Limb (tissue), 2 donors: Measurements from ENCODE around the gene MGST3.
A peak's percentile ranks its signal among the peaks of the same experiment; 100 is the strongest.
"Not testable (repeated sequence)": the region's sequence is repeated elsewhere in the genome, so short reads cannot be mapped to it uniquely, and the experiment has no call there.

Experiments used
- DNase-seq, 2 donors: peaks; one replicate each; pipeline ENCODE4 v3.0.0-alpha.2; 2016; ENCODE audit errors: extremely low spot score in 2 of 2

The MGST3 gene

GRCh38 chr1:165629151-165629550 lies 1.9 kb upstream of the MGST3 start:
- DNase-seq, result no peak

GRCh38 chr1:165629848-165630628 lies 996 bp upstream of the MGST3 start:
- DNase-seq, result no peak

DNA sequence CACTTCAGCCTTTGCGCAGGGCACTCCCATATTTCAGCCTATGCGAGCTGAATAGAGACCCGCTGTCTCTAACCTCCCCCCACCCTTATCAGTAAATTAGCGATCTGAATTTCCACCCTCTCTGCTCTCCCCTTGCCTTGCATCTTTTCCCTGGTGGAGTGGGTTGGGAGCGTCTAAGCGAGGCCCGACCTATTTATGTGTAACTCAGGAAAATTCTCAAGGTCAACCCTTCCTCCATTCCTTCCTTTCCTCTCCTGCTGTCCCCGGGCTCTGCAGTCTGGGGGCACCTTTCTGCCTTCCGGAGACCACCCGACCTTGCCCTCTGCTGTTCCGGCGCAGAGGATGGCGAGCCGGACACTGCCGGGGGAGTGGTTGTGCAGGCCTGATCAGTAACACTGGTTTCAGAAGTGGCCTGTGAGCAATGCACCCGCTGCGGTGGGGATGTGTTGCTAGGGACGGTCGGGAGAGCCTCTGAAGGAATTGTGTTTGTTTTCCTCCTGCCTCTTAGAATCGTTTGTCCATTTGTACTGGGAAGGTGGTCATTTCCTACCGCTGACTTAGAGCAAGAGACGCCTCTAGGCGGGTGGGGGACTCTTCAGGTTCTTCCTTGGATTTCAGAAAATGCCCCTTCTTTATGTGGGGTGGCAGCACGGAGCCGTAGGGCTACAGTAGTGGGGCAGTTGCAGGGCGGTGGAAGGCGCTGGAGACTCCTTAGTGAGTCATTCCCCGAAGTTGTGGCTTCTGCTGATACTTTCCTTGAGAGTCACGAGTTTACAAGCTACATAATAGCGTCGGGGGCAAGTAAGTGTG lies 513 bp downstream of the MGST3 start:
- DNase-seq, result peak in 1 of 2 donors; percentile 62

DNA sequence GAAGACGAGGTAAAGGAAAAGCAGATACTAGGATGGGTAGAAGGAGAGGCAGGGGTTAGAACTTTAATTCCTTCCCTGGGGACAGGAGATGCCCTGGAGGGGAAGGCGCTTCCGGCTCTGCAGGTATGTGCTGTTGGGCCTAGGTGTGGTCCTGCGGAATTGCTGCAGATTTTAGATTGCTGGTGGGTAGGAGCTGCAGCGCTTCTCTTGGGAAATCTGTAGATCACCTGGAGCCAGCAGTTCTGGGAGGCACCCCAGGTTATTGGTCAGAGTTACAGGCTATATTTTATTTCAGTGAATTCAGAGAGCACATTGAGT lies 1.1 kb downstream of the MGST3 start:
- peak in 1 of 2 donors; percentile 29 for DNase-seq

DNA sequence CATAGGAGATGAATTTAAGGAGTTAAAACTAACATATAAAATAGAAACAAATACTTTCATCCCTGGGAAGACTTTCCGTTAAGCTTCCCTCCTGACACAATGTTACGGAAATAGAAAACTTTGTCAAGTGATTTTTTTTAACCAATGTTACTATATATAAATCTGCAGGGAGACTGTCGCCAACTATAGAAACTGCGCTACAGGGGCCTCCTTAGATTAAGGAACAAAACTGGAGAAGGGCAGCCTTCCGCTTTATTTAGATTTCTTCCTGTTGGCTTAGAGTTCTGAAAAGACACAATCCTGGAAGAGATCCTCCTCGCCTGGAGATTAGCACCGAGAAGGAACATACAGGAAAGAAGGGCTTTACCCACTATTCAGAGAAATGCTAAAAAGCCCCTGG lies 1.5 kb downstream of the MGST3 start:
- no peak for DNase-seq

GRCh38 chr1:165633614-165634013 lies 2.6 kb downstream of the MGST3 start:
- no peak for DNase-seq

DNA sequence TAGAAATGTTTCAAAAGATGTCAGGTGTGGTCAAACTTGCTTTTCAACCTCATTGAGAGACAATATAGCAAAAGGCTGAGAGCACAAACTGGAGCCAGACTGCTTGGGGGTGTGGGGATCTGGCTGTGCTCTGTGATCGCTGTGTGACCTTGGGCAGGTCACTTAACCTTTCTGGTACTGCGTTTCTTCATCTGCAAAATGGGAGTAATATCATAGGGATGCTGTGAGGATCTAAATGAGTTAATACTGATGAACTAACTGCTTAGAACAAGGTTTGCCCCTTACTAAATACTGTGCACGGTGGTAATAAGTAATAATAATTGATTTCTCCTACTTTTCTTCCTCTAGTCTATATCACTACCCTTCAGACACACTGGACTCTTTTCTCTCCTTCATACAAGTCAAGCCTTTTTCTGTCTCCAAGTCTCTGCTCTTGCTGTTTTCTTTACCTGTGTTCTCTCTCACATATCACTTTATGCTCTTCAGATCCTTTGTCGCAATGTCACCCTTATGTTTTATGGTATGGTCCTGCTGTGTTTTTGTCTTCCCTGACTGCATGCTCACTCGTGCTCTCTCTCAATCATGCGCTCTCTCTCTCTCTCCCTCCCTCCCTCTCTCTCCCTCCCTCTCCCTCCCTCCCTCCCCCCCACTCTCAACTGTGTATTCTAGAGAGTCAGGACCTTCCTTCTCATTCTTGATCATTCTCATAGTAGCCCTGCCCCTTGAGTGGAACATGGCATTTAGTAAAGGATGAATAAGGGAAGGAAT lies 3.3 kb downstream of the MGST3 start:
- no peak for DNase-seq

DNA sequence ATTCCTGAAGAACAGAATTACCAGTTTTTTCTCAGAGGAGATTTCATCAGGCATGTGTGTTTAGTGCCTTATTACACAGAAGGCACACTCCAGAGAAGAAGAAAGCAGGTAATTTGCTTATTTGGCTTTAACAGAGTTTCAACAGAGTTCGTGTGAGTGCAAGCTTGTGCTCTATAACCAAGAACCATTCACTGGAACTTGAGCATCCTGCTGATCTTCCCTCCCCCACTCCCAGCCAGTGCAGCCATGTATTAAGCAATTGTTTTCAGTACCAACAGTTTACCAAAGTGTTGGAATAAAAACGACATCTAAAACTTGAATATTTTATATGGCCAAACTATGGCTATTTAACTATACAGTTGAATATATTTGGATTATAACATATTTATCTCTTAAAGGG lies 4.3 kb downstream of the MGST3 start:
- no peak for DNase-seq

- no peak for DNase-seq
Measured at GRCh38 chr1:165635823-165636222, 4.8 kb downstream of the MGST3 start.

- DNase-seq, result no peak
Measured at GRCh38 chr1:165637427-165637826, 6.4 kb downstream of the MGST3 start.

GRCh38 chr1:165638211-165638610 lies 7.2 kb downstream of the MGST3 start:
- DNase-seq, result not testable (repeated sequence)

- no peak for DNase-seq
Measured at GRCh38 chr1:165639821-165640623, 9.0 kb downstream of the MGST3 start.

DNA sequence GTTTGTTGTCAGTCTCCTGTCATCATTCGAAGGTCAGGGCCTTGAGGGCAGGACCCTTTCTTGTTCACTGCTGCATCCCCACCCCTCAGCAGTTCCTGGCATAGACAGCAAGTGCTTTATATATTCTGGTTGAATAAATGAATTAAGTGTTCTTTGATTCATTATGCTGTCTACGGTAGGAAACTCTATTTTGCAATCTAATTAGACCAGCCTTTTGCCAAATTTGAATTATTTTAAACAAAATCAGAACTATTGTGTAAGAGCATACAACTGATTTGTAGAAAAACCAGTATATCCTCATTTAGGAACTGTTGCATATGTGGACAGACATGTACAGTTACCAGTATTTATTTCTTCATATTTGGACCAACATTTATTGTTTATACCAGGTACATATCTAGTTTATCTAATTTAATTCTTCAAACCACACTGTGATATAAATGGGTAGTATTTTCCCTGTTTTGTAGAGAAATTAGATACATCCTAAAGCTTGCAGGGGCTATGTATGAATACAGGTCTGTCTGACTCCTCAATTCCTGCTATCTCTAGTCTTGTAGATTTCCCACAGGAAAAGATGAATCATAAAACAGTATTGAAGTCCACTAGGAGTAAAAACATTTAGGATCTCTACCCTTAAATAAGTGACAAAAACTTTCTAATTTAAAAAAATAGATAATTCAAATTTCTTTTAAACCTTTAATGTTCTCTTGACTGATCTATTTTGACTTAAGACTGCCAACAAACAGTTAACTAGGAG lies 10.4 kb downstream of the MGST3 start:
- DNase-seq, result no peak

- no peak for DNase-seq
Measured at GRCh38 chr1:165644064-165644735, 13.2 kb downstream of the MGST3 start.

GRCh38 chr1:165645654-165646366 lies 14.8 kb downstream of the MGST3 start:
- DNase-seq, result no peak

DNA sequence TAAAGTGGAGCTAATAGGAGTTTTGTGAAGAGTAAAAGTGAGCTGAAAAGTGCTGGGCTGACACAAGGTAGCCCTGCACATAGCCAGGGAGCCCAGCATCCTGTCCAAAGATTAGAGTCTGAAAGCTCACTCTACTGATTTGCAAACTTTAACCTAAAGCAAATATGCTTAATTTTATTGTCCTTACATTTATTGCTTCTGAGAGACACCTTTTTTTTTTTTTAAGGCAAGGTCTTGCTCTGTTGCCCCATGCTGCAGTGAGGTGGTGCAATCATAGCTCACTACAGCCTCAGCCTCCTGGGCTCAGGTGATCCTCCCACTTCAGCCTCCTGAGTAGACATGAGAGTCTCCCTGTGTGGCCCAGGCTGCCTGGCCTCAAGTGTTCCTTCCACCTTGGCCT lies 16.5 kb downstream of the MGST3 start:
- DNase-seq, result no peak

DNA sequence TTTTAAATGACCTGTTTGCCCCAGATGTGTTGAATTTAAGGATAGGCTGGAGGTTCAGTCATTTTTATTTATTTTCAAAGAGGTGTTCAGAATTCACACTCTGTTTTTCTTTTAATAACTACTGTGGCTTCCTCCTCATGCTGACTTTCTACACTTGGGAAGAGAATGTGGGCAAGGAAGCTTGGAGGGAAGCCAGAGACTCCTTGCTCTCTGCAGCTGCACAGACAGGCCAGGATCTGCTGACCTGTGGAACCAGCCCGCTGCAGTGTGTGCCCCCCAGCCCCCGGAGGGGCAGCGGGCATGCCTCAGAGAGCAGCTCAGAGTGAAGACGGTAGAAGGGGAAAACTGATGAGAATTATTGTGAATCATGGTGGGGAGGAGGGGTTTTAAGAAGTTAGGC lies 16.9 kb downstream of the MGST3 start:
- no peak for DNase-seq

- no peak for DNase-seq
Measured at GRCh38 chr1:165648919-165649572, 18.0 kb downstream of the MGST3 start.
